ENCODE measurements around the gene CHCHD6. TPM values are rescaled to one million over a fixed set of nuclear protein-coding genes. Genes with fewer than 3 reads are reported as not detected.
A peak's percentile ranks its signal among the peaks of the same experiment; 100 is the strongest.

The CHCHD6 gene
- total RNA-seq, 4 donors from 2014 or later, result 2.4 to 44.6 (median 5.1) TPM

DNA sequence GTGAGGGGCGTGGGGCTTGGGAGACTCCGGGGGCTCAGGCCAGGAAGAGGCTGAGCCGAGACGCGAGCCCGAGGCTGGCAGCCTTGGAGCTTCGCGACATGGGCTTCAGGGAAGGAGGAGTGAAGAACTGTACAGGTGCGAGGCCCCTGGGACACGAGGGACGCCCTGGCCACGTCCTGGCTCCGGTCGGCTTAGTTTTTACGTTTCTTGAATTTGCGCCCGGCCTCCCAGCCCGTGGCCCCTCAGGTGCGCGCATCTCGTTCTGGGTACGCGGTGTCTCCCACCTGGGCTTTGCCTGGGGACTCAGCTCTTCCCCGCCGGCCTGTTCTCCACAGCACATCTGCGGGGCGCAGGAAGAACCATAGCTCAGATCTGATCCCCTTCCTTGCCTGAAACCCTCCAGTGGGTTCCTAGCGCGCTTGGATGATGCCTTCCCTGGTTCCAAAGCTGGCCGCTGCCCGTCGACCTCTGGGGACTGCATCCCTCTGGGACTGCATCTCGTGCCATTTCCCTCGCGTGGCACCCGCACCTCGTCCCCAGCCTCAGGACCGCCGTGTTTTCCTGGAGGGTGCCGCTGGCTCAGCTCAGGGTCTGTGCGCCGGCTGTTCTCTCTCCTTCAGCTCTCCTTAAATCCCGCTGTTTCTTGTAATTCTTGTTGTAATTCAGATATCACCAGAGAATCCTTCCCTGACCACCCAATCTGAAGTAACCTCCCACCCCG lies 614 bp downstream of the CHCHD6 start:
- H3K4me3 ChIP-seq, result peak overlapping the region; percentile 94 to 100 (median 98)
- no peaks in the 10 kb centered on the region for H3K9me3 ChIP-seq
- H3K27me3 ChIP-seq, result no peaks in the 10 kb centered on the region
- peak in 1 of 3 donors; percentile 59 for DNase-seq
- TF ChIP-seq POLR2A (IDR thresholded peaks at IDR 0.05), result no peak
- TF ChIP-seq, protein P1, sequence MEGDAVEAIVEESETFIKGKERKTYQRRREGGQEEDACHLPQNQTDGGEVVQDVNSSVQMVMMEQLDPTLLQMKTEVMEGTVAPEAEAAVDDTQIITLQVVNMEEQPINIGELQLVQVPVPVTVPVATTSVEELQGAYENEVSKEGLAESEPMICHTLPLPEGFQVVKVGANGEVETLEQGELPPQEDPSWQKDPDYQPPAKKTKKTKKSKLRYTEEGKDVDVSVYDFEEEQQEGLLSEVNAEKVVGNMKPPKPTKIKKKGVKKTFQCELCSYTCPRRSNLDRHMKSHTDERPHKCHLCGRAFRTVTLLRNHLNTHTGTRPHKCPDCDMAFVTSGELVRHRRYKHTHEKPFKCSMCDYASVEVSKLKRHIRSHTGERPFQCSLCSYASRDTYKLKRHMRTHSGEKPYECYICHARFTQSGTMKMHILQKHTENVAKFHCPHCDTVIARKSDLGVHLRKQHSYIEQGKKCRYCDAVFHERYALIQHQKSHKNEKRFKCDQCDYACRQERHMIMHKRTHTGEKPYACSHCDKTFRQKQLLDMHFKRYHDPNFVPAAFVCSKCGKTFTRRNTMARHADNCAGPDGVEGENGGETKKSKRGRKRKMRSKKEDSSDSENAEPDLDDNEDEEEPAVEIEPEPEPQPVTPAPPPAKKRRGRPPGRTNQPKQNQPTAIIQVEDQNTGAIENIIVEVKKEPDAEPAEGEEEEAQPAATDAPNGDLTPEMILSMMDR (IDR thresholded peaks at IDR 0.05), result no peak
- peak overlapping the region in 2 of 4 donors; percentile 25 to 72 for H3K27ac ChIP-seq
- peaks cover 0 to 9% (median 2%) of the 10 kb centered on the region in 4 donors for H3K4me1 ChIP-seq
- H3K36me3 ChIP-seq, result no peaks in the 10 kb centered on the region

DNA sequence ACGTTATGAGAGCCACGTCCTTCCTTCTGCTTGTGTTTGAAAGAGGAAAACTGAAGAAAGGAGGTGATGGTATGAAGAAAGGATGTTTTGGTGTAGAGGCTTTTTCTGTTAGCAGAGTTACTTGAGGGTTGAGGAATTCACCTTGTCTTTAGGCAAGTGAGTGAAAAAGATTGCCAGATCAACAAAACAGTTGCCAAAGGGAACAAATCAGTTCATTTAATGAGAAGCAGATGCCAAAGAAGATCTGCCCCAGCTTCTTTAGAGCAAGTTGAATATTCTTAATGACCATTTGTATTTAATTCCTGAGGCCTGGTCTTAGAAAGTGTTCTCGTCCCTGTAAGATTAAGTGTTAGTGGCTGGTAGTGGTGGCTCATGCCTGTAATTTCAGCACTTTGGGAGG lies 2.6 kb downstream of the CHCHD6 start:
- peaks cover 0 to 9% (median 2%) of the 10 kb centered on the region in 4 donors for H3K4me1 ChIP-seq

DNA sequence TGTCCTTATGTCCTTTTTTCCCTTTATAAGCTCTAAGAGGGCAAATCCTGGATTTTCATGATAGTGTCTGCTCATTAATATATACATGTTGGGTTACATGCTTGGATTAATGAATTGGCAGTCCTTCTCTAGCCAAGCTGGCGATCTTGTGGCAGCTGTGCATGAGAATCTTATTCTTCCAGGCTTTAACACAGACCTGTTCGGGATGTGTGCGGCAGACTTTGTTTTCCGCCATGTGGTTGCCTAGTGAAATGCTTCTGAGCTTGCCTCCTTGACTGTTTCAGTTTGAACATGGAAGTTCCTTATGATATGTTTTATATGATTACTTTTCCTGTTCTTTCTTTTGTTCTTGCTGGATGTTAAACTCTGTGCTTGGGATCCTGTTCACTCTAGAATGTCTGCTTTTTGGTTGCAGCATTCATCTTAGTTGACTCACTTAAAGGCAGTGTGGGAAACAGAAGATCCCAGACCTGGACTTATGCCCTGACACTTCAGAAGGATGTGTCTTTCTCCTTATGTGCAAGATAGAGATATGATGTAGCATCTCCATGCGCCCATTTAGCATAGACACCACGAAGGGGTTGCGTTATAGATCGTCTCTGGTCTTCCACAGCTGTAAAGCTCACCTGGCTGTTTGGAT lies 7.2 kb downstream of the CHCHD6 start:
- H3K9me3 ChIP-seq, result no peaks in the 10 kb centered on the region
- no peaks in the 10 kb centered on the region for H3K4me1 ChIP-seq
- DNase-seq, result no peak
- H3K4me3 ChIP-seq, result no peak overlapping the region
- H3K36me3 ChIP-seq, result no peaks in the 10 kb centered on the region
- TF ChIP-seq, protein P1 (IDR thresholded peaks at IDR 0.05), result no peak
- TF ChIP-seq POLR2A (IDR thresholded peaks at IDR 0.05), result no peak
- no peak overlapping the region for H3K27ac ChIP-seq
- H3K27me3 ChIP-seq, result no peaks in the 10 kb centered on the region

More for the DNA sequence above, 2.6 kb downstream of the CHCHD6 start:
- no peak for TF ChIP-seq POLR2A (IDR thresholded peaks at IDR 0.05)
- TF ChIP-seq, protein P1 (IDR thresholded peaks at IDR 0.05), result no peak
- Histone ChIP-seq H3K4me3 (no peak overlapping the region), H3K36me3 (no peaks in the 10 kb centered on the region), H3K27ac (no peak overlapping the region), H3K27me3 (no peaks in the 10 kb centered on the region), H3K9me3 (no peaks in the 10 kb centered on the region)
- no peak for DNase-seq

DNA sequence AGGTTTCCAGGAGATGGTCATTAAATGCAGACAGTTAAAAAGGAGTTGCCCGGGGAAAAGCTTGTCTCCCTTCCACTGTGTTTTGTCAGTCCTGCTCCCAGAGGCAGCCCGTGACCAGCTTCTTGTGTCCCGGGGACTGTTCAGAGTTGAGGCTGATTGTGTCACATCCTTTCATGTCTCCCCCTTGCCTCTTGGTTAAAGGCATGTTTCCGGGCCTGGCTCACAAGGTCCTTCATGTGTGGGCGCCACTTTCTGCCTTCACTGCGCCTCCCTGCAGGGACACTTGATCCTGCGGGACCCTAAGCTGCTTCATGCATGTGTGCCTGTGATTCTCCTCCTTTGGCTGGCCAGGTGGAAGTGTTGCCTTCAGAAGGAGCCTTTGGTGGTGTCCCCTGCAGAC lies 9.2 kb downstream of the CHCHD6 start:
- H3K9me3 ChIP-seq, result no peaks in the 10 kb centered on the region
- no peak for TF ChIP-seq POLR2A (IDR thresholded peaks at IDR 0.05)
- TF ChIP-seq, protein P1 (IDR thresholded peaks at IDR 0.05), result no peak
- no peak overlapping the region for H3K27ac ChIP-seq
- H3K27me3 ChIP-seq, result no peaks in the 10 kb centered on the region
- DNase-seq, result no peak
- H3K4me3 ChIP-seq, result no peak overlapping the region
- no peaks in the 10 kb centered on the region for H3K36me3 ChIP-seq
- no peaks in the 10 kb centered on the region for H3K4me1 ChIP-seq

DNA sequence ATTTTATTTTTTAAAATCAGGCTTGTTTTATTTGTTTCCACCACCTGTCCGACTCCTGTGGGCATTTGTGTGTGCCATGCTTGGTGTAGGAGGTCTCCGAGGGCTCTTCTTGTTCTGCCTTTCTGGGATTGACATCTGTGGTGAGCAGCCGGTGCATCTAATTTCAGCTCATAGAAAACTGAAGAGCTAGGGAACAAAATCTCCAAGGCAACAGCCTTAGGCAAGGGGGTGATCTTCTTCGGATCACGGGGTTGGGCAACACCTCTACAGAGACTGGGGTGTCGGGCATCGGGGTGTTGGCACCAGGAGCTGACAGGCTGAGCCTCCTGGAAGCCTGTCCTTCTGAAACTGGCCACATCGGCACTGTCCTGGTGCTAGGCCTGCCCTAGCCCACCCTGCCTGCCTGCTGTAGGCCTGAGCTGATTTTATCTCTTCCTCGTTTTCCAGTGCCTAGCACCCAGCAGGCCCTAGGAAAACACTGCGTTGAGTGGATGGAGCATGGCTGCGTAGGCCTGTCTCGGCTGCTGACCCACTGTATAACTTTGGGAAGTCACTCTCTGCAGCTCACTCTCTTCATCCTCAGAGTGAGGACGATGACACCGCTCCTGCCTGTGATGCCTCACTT lies 10.3 kb downstream of the CHCHD6 start:
- no peaks in the 10 kb centered on the region for H3K9me3 ChIP-seq
- H3K4me1 ChIP-seq, result no peaks in the 10 kb centered on the region
- no peaks in the 10 kb centered on the region for H3K27me3 ChIP-seq
- DNase-seq, result no peak
- no peaks in the 10 kb centered on the region for H3K36me3 ChIP-seq
- no peak overlapping the region for H3K4me3 ChIP-seq
- TF ChIP-seq, protein P1 (IDR thresholded peaks at IDR 0.05), result no peak
- no peak for TF ChIP-seq POLR2A (IDR thresholded peaks at IDR 0.05)
- no peak overlapping the region for H3K27ac ChIP-seq
